HepG2 (cell line): ENCODE data around the gene KAT14. TPM values are rescaled to one million over a fixed set of nuclear protein-coding genes. Genes with fewer than 3 reads are reported as not detected.

Source experiments
- AKAP8 ChIP-seq: sonication (generic); formaldehyde crosslinking; IDR thresholded peaks from 2 replicates; pipeline ENCODE4 v1.5.1; 2020; ENCODE audit warnings: mild to moderate bottlenecking, missing genetic modification reagents
- ARNTL ChIP-seq: sonication (generic); formaldehyde crosslinking; IDR thresholded peaks from 2 replicates; pipeline ENCODE4 v1.4.0; 2020; ENCODE audit warnings: mild to moderate bottlenecking, missing genetic modification reagents
- DPF2 ChIP-seq: sonication (generic); formaldehyde crosslinking; IDR thresholded peaks from 2 replicates; pipeline ENCODE4 v1.4.0; 2020; ENCODE audit warnings: mild to moderate bottlenecking, low read depth, missing genetic modification reagents, borderline replicate concordance
- HOXA7 ChIP-seq: sonication (generic); formaldehyde crosslinking; IDR thresholded peaks from 2 replicates; pipeline ENCODE4 v1.8.1; 2022; ENCODE audit warnings: mild to moderate bottlenecking, missing genetic modification reagents, moderate library complexity
- LCORL ChIP-seq, 2 experiments: fragments of 450-650 bp in 1 of 2; sonication (generic) in 1 of 2; formaldehyde crosslinking in 1 of 2; IDR thresholded peaks; 2 replicates each; pipeline versions ENCODE4 v1.5.0 to v1.6.1; 2017 to 2020; ENCODE audit warnings: antibody characterized with exemption in 1 of 2, missing genetic modification reagents in 1 of 2
- MAZ ChIP-seq, 2 experiments: sonication (generic) in 1 of 2; formaldehyde crosslinking in 1 of 2; IDR thresholded peaks; 2 replicates each; pipeline versions ENCODE4 v1.5.0 to v1.6.1; 2012 to 2020; ENCODE audit warnings: low read depth in 2 of 2, mild to moderate bottlenecking in 2 of 2, borderline replicate concordance in 1 of 2, improper control_type of control experiment in 1 of 2, low read length in 1 of 2, missing genetic modification reagents in 1 of 2, moderate library complexity in 1 of 2
- MEF2D ChIP-seq: sonication (generic); formaldehyde crosslinking; IDR thresholded peaks from 2 replicates; pipeline ENCODE4 v1.5.1; 2020; ENCODE audit warnings: mild to moderate bottlenecking, missing genetic modification reagents
- NR1H2 ChIP-seq: sonication (generic); formaldehyde crosslinking; IDR thresholded peaks from 2 replicates; pipeline ENCODE4 v1.8.1; 2022; ENCODE audit warnings: low read depth, missing genetic modification reagents, borderline replicate concordance
- NR2F6 ChIP-seq, 2 experiments: IDR thresholded peaks; 2 replicates each; pipeline ENCODE4 v1.6.1; 2016; ENCODE audit warnings: antibody characterized with exemption in 1 of 2, mild to moderate bottlenecking in 1 of 2
- PRDM4 ChIP-seq: sonication (generic); formaldehyde crosslinking; IDR thresholded peaks from 2 replicates; pipeline ENCODE4 v1.9.0; 2021; ENCODE audit warnings: missing genetic modification reagents, borderline replicate concordance
- RXRB ChIP-seq: IDR thresholded peaks from 2 replicates; pipeline ENCODE4 v1.6.1; 2016; ENCODE audit warnings: borderline replicate concordance, missing genetic modification reagents, missing compliant biosample characterization
- SRSF9 ChIP-seq: fragments of 200-400 bp; formaldehyde crosslinking; IDR thresholded peaks from 2 replicates; pipeline ENCODE4 v1.6.1; 2018; ENCODE audit warnings: borderline replicate concordance, mild to moderate bottlenecking, low read depth, low read length; ENCODE audit not compliant: insufficient read depth, poor library complexity, severe bottlenecking
- UBTF ChIP-seq: sonication (generic); formaldehyde crosslinking; IDR thresholded peaks from 2 replicates; pipeline ENCODE4 v1.4.0; 2020; ENCODE audit warnings: mild to moderate bottlenecking, missing genetic modification reagents
- ZBTB39 ChIP-seq: sonication (generic); formaldehyde crosslinking; IDR thresholded peaks from 2 replicates; pipeline ENCODE4 v1.5.0; 2020; ENCODE audit warnings: missing genetic modification reagents
- ZNF230 ChIP-seq: sonication (generic); formaldehyde crosslinking; IDR thresholded peaks from 2 replicates; pipeline ENCODE4 v1.4.0; 2020; ENCODE audit warnings: mild to moderate bottlenecking, missing genetic modification reagents
- ZNF292 ChIP-seq: sonication (generic); formaldehyde crosslinking; IDR thresholded peaks from 2 replicates; pipeline ENCODE4 v1.8.1; 2022; ENCODE audit warnings: mild to moderate bottlenecking, low read depth, missing genetic modification reagents, borderline replicate concordance
- ZNF558 ChIP-seq: sonication (generic); formaldehyde crosslinking; IDR thresholded peaks from 2 replicates; pipeline ENCODE4 v1.9.0; 2022; ENCODE audit warnings: mild to moderate bottlenecking, missing genetic modification reagents, borderline replicate concordance
- ZNF687 ChIP-seq: sonication (generic); formaldehyde crosslinking; IDR thresholded peaks from 2 replicates; pipeline ENCODE4 v1.5.1; 2020; ENCODE audit warnings: mild to moderate bottlenecking, missing genetic modification reagents, moderate library complexity
- polyA plus RNA-seq, 8 experiments: library from polyadenylated mRNA; depleted of rRNA in 3 of 8; stranded (reverse) in 7 of 8; unstranded in 1 of 8; fragments of >200 nt; fragmentation: Illumina TruSeq in 4 of 8; extraction: Trizol in 4 of 8; gene quantifications; 2 replicates each; pipeline versions ENCODE4 v1.2.1 to v1.2.3, GENCODE V29; 2011 to 2016; ENCODE audit warnings: low read depth in 4 of 8, missing spikeins in 1 of 8, mixed read lengths in 1 of 8; ENCODE audit not compliant: insufficient read depth in 1 of 8
- total RNA-seq, 5 experiments: library from RNA; depleted of rRNA; stranded (reverse); fragments of >200 nt; fragmentation: Illumina TruSeq; extraction: Trizol; gene quantifications; 2 replicates each; pipeline ENCODE4 v1.2.3, GENCODE V29; 2016; ENCODE audit warnings: low read depth in 1 of 5

Gene KAT14
- total and polyA plus RNA-seq, 2 of the 13 experiments (the other 11 are each of a cell fraction or from before 2014, with no cell fraction given) = 5.1 to 15.1 TPM

- TF ChIP-seq UBTF (CRISPR knock-in tag) (peak; percentile 2; the same call in 1 of the 2 replicates), PRDM4 (no peak), LCORL (IDR thresholded peaks at IDR 0.05) (no peak), LCORL (CRISPR knock-in tag; IDR thresholded peaks at IDR 0.05) (no peak), MAZ (IDR thresholded peaks at IDR 0.05; ENCODE audit: borderline replicate concordance, low read depth, low read length) (no peak), MAZ (CRISPR knock-in tag; IDR thresholded peaks at IDR 0.05; ENCODE audit: low read depth) (no peak), RXRB (CRISPR knock-in tag) (no peak), ARNTL (CRISPR knock-in tag) (no peak), SRSF9 (no peak), ZNF230 (CRISPR knock-in tag) (no peak), ZBTB39 (CRISPR knock-in tag) (no peak), NR2F6 (IDR thresholded peaks at IDR 0.05) (0 out of 2 replicates have a peak, but pooled peaks have one; percentile 7), NR2F6 (CRISPR knock-in tag; IDR thresholded peaks at IDR 0.05) (no peak), MEF2D (CRISPR knock-in tag) (no peak), ZNF687 (CRISPR knock-in tag) (no peak), DPF2 (CRISPR knock-in tag) (no peak), ZNF558 (CRISPR knock-in tag) (no peak), ZNF292 (no peak), HOXA7 (CRISPR knock-in tag) (no peak), AKAP8 (0 out of 2 replicates have a peak, but pooled peaks have one; percentile 4), NR1H2 (CRISPR knock-in tag) (0 out of 2 replicates have a peak, but pooled peaks have one; percentile 47)
Measured at GRCh38 chr20:18138266-18138582, 561 bp downstream of the KAT14 start (continued).
